ENCODE results near the gene PKD2L2. TPM values are rescaled to one million over a fixed set of nuclear protein-coding genes. Genes with fewer than 3 reads are reported as not detected.

Gene PKD2L2
- total and polyA plus RNA-seq, 10 of the 15 experiments (the other 5 are each of a cell fraction or from before 2014, with no cell fraction given): 0.11 to 0.86 (median 0.26) TPM; not detected in 4

DNA sequence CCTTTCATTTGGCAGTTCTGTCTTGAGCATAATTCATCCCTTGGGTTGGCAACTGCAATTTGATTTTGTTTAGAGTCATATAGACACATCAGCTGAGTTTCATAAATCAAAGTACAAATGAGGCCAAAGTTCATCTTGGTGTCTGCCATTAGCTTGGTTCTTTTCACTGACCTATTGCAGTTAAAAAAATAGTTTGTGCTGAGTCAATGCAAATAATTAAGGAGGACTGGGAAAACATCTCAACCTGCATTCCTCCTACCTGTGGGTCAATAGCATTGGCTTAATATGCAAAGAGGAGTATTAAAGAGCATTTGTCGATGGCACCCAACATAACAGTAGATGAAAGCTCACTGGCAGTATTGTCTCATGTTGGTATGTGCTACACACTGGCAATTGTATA, 1.6 kb downstream of the PKD2L2 start:
- Histone ChIP-seq H3K79me2 (ENCODE audit: control insufficient read depth, insufficient read depth, low read length) (peaks cover 15% of the 10 kb centered on the region), H3K9me3 (replicated peaks; ENCODE audit: control insufficient read depth, insufficient read depth, low read length) (no peaks in the 10 kb centered on the region), H3K36me3 (ENCODE audit: control insufficient read depth in 2 of 2, insufficient read depth in 2 of 2, low read length in 1 of 2) (no peaks in the 10 kb centered on the region), H3K9ac (ENCODE audit: control insufficient read depth, insufficient read depth, low read length) (no peak overlapping the region), H4K20me1 (ENCODE audit: control insufficient read depth, insufficient read depth) (no peaks in the 10 kb centered on the region), H3K4me2 (ENCODE audit: control insufficient read depth, insufficient read depth) (no peak overlapping the region), H3K4me3 (no peak overlapping the region), H3K27ac (ENCODE audit: control insufficient read depth, insufficient read depth) (no peak overlapping the region), H2AFZ (ENCODE audit: control insufficient read depth, low read depth, low read length) (no peak overlapping the region), H3K27me3 (replicated peaks in 1 of 2; ENCODE audit: control insufficient read depth in 2 of 2, insufficient read depth in 2 of 2, low read length in 1 of 2) (no peaks in the 10 kb centered on the region), H3K4me1 (ENCODE audit: control insufficient read depth, insufficient read depth, low read length) (no peaks in the 10 kb centered on the region)
- intact Hi-C loops (cut with micrococcal nuclease; ENCODE audit: unreplicated experiment): no loop called here
- ATAC-seq (no peak), DNase-seq (ENCODE audit: low read depth, low spot score) (no peak), FAIRE-seq (no peak)
- RAD21 ChIA-PET (ENCODE audit: unreplicated experiment): interaction anchor here (0.6 to 5.5 kb wide), 5 partner anchors 11 to 1355 kb away, joined by 3 to 21 read pairs (median 3); no protein-coding TSS in a partner anchor
- SMC1A ChIA-PET (ENCODE audit: uncharacterized antibody, unreplicated experiment): interaction anchor here (1.0 to 5.4 kb wide), 11 partner anchors 7 to 144 kb away, joined by 3 to 46 read pairs (median 6); partner anchors contain the start of gene FAM13B
- CTCF ChIA-PET: interaction anchor here (1.4 to 5.6 kb wide), 9 partner anchors 33 to 187 kb away, joined by 4 to 85 read pairs (median 13); partner anchors contain the start of gene FAM13B
- in situ Hi-C loops (cut with MboI): no loop called here
- 100% methylated on average over 1 of the region's 1 CpG for WGBS (ENCODE audit: insufficient coverage, insufficient replicate concordance, low lambda C conversion rate, missing lambda C conversion rate)
- POLR2A ChIA-PET: interaction anchor here (0.6 to 4.9 kb wide), 7 partner anchors 10 to 143 kb away, joined by 3 to 26 read pairs (median 3); partner anchors contain the start of gene HNRNPA0
- no TSS peak for BruUV-seq (replicated peaks)
- TF ChIP-seq RAD21 (IDR thresholded peaks at IDR 0.05; ENCODE audit: insufficient read depth, low read depth, low read length): no peak
- TF ChIP-seq TARDBP (IDR thresholded peaks at IDR 0.05; ENCODE audit: borderline replicate concordance): no peak
- TF ChIP-seq RCOR1 (conservative IDR thresholded peaks at IDR 0.05; ENCODE audit: low read depth, low read length): no peak
- TF ChIP-seq ZNF274 (IDR thresholded peaks at IDR 0.05; ENCODE audit: insufficient read depth, insufficient read length): no peak
- no peak for TF ChIP-seq TCF7 (IDR thresholded peaks at IDR 0.05; ENCODE audit: borderline replicate concordance)
- no peak for TF ChIP-seq CHD2 (IDR thresholded peaks at IDR 0.05; ENCODE audit: borderline replicate concordance, low read depth, low read length)
- no peak for TF ChIP-seq IRF4 (IDR thresholded peaks at IDR 0.05; ENCODE audit: low read depth, low read length)

DNA sequence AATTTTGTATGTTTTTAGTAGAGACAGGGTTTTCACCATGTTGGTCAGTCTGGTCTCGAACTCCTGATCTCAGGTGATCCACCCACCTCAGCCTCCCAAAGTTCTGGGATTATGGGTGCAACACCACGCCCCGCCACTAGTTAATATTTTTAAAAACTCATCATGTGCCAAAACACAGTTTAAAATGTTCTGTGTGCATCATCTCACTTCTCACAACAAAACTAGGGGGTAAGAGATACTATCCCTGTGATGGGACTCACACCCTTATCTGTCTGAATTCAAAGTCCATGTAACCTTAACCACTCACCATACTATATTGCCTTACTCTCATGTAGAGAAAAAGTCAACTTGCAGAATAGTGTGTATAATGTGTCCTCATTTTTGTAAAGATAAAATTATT, 2.6 kb downstream of the PKD2L2 start:
- ChIA-PET CTCF (interaction anchor here (0.6 to 3.7 kb wide), 2 partner anchors 110 to 177 kb away, joined by 4 to 13 read pairs; no protein-coding TSS in a partner anchor), RAD21 (ENCODE audit: unreplicated experiment) (interaction anchor here (0.9 to 5.5 kb wide), 2 partner anchors 44 to 137 kb away, joined by 3 to 21 read pairs; no protein-coding TSS in a partner anchor), SMC1A (ENCODE audit: uncharacterized antibody, unreplicated experiment) (interaction anchor here (0.7 to 1.3 kb wide), 2 partner anchors 17 to 52 kb away, joined by 3 to 4 read pairs; no protein-coding TSS in a partner anchor), POLR2A (interaction anchor here (0.7 to 1.4 kb wide), 3 partner anchors 16 to 137 kb away, joined by 3 to 5 read pairs (median 3); no protein-coding TSS in a partner anchor)
- no peak overlapping the region for H3K4me3 ChIP-seq
- peaks cover 14% of the 10 kb centered on the region for H3K79me2 ChIP-seq (ENCODE audit: control insufficient read depth, insufficient read depth, low read length)
- intact Hi-C loops (cut with micrococcal nuclease; ENCODE audit: unreplicated experiment) (no loop called here), in situ Hi-C loops (cut with MboI) (no loop called here)
- no peak overlapping the region for H2AFZ ChIP-seq (ENCODE audit: control insufficient read depth, low read depth, low read length)
- no peak overlapping the region for H3K9ac ChIP-seq (ENCODE audit: control insufficient read depth, insufficient read depth, low read length)
- H4K20me1 ChIP-seq (ENCODE audit: control insufficient read depth, insufficient read depth): no peaks in the 10 kb centered on the region
- H3K9me3 ChIP-seq (replicated peaks; ENCODE audit: control insufficient read depth, insufficient read depth, low read length): no peaks in the 10 kb centered on the region
- FAIRE-seq (no peak), DNase-seq (ENCODE audit: low read depth, low spot score) (no peak), ATAC-seq (no peak)
- no TSS peak for BruUV-seq (replicated peaks)
- H3K4me2 ChIP-seq (ENCODE audit: control insufficient read depth, insufficient read depth): no peak overlapping the region
- 75% methylated on average over 3 of the region's 3 CpGs for WGBS (ENCODE audit: insufficient coverage, insufficient replicate concordance, low lambda C conversion rate, missing lambda C conversion rate)
- TF ChIP-seq, protein P1, sequence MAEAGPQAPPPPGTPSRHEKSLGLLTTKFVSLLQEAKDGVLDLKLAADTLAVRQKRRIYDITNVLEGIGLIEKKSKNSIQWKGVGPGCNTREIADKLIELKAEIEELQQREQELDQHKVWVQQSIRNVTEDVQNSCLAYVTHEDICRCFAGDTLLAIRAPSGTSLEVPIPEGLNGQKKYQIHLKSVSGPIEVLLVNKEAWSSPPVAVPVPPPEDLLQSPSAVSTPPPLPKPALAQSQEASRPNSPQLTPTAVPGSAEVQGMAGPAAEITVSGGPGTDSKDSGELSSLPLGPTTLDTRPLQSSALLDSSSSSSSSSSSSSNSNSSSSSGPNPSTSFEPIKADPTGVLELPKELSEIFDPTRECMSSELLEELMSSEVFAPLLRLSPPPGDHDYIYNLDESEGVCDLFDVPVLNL (IDR thresholded peaks at IDR 0.05; ENCODE audit: low read depth, low read length): no peak
- TF ChIP-seq, protein P2, sequence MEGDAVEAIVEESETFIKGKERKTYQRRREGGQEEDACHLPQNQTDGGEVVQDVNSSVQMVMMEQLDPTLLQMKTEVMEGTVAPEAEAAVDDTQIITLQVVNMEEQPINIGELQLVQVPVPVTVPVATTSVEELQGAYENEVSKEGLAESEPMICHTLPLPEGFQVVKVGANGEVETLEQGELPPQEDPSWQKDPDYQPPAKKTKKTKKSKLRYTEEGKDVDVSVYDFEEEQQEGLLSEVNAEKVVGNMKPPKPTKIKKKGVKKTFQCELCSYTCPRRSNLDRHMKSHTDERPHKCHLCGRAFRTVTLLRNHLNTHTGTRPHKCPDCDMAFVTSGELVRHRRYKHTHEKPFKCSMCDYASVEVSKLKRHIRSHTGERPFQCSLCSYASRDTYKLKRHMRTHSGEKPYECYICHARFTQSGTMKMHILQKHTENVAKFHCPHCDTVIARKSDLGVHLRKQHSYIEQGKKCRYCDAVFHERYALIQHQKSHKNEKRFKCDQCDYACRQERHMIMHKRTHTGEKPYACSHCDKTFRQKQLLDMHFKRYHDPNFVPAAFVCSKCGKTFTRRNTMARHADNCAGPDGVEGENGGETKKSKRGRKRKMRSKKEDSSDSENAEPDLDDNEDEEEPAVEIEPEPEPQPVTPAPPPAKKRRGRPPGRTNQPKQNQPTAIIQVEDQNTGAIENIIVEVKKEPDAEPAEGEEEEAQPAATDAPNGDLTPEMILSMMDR (IDR thresholded peaks at IDR 0.05 in 2 of 3, conservative IDR thresholded peaks at IDR 0.05 in 1 of 3; ENCODE audit: control insufficient read depth in 2 of 3, extremely low read depth in 1 of 3, insufficient read depth in 1 of 3, low read depth in 3 of 3, low read length in 3 of 3): 0 out of 6 replicates have a peak, but pooled peaks of 1 of the 3 experiments have one; percentile 19
- no peaks in the 10 kb centered on the region for H3K36me3 ChIP-seq (ENCODE audit: control insufficient read depth in 2 of 2, insufficient read depth in 2 of 2, low read length in 1 of 2)
- no peaks in the 10 kb centered on the region for H3K4me1 ChIP-seq (ENCODE audit: control insufficient read depth, insufficient read depth, low read length)
- no peak overlapping the region for H3K27ac ChIP-seq (ENCODE audit: control insufficient read depth, insufficient read depth)
- no peaks in the 10 kb centered on the region for H3K27me3 ChIP-seq (replicated peaks in 1 of 2; ENCODE audit: control insufficient read depth in 2 of 2, insufficient read depth in 2 of 2, low read length in 1 of 2)
